A549 (cell line): ENCODE results near the gene SART3. TPM values are rescaled to one million over a fixed set of nuclear protein-coding genes. Genes with fewer than 3 reads are reported as not detected.

Experiments used
- ATAC-seq, 2 experiments: fragments of 200-7000 bp in 1 of 2; fragments of >200 bp in 1 of 2; cut with Nextera tagmentation in 1 of 2; cut with Tn5 transposase in 1 of 2; 3 replicates each; pipeline versions ENCODE4 v1.8.0 to v1.9.1; 2018 to 2020; ENCODE audit warnings: mild to moderate bottlenecking in 1 of 2, moderate library complexity in 1 of 2
- CTCF ChIA-PET: fragments of 300-600 bp; sonication (Branson Sonifier 250); formaldehyde crosslinking; extraction: SDS; loops from one replicate; lab custom pipeline; 2021; ENCODE audit warnings: antibody characterized with exemption, inconsistent platforms; lab: Yijun Ruan, JAX
- POLR2A ChIA-PET: fragments of 350-600 bp; formaldehyde crosslinking; extraction: SDS; loops from one replicate; lab custom pipeline; 2021; ENCODE audit warnings: antibody characterized with exemption, inconsistent platforms; lab: Yijun Ruan, JAX
- DNase-seq, 2 experiments: peaks; one replicate each; pipeline versions ENCODE4 v3.0.0 to v3.0.0-alpha.2; 2011 to 2016; ENCODE audit warnings: low read depth in 1 of 2, low spot score in 1 of 2
- FAIRE-seq: peaks from 2 replicates; lab custom pipeline; 2011; peaks lifted over from hg19 to GRCh38; lab: Jason Lieb, UNC
- H3K27ac ChIP-seq, 2 experiments: fragments of >200 bp; sonication (Bioruptor Twin); formaldehyde crosslinking; 3 replicates each; pipeline ENCODE4 v1.5.1; 2016 to 2017
- H3K4me1 ChIP-seq: fragments of >200 bp; sonication (Bioruptor Twin); formaldehyde crosslinking; 3 replicates; pipeline ENCODE4 v1.6.1; 2016
- H3K4me2 ChIP-seq: fragments of >200 bp; sonication (Bioruptor Twin); formaldehyde crosslinking; 3 replicates; pipeline ENCODE4 v1.6.1; 2016
- H3K4me3 ChIP-seq: fragments of >200 bp; sonication (Bioruptor Twin); formaldehyde crosslinking; 3 replicates; pipeline ENCODE4 v1.5.1; 2016
- H3K9me3 ChIP-seq: fragments of >200 bp; sonication (Bioruptor Twin); formaldehyde crosslinking; 3 replicates; pipeline ENCODE4 v1.6.1; 2016
- BCL3 ChIP-seq: fragments of >200 bp; sonication (Bioruptor Twin); formaldehyde crosslinking; IDR thresholded peaks from 3 replicates; pipeline ENCODE4 v1.6.1; 2016
- CBX2 ChIP-seq: fragments of 200-600 bp; sonication (generic); IDR thresholded peaks from 2 replicates; pipeline ENCODE4 v1.6.1; 2016; ENCODE audit warnings: low read depth, mild to moderate bottlenecking, borderline replicate concordance
- CBX8 ChIP-seq: fragments of 200-600 bp; sonication (generic); IDR thresholded peaks from 2 replicates; pipeline ENCODE4 v1.6.1; 2016
- CHD2 ChIP-seq: fragments of 150-350 bp; IDR thresholded peaks from 2 replicates; pipeline ENCODE4 v1.6.1; 2014; ENCODE audit warnings: low read length; ENCODE audit not compliant: partially characterized antibody
- EHF ChIP-seq: fragments of 250-450 bp; sonication (Bioruptor Pico); IDR thresholded peaks from 2 replicates; pipeline ENCODE4 v1.5.0; 2020; ENCODE audit warnings: mild to moderate bottlenecking
- EP300 ChIP-seq, 2 experiments: fragments of >200 bp; sonication (Bioruptor Twin); formaldehyde crosslinking; IDR thresholded peaks; 2 replicates in 1 of 2; 3 replicates in 1 of 2; pipeline ENCODE4 v1.6.1; 2016 to 2017
- ESRRA ChIP-seq: fragments of 150-350 bp; IDR thresholded peaks from 2 replicates; pipeline ENCODE4 v1.6.1; 2014; ENCODE audit warnings: mild to moderate bottlenecking, low read length, borderline replicate concordance
- FOXS1 ChIP-seq: fragments of 250-450 bp; sonication (Bioruptor Pico); IDR thresholded peaks from 2 replicates; pipeline ENCODE4 v1.5.0; 2020; ENCODE audit warnings: mild to moderate bottlenecking, moderate library complexity
- HOXA7 ChIP-seq: fragments of 250-450 bp; sonication (Bioruptor Pico); IDR thresholded peaks from 2 replicates; pipeline ENCODE4 v1.5.0; 2020; ENCODE audit warnings: mild to moderate bottlenecking, moderate library complexity
- HOXB5 ChIP-seq: fragments of 250-450 bp; sonication (Bioruptor Pico); IDR thresholded peaks from 2 replicates; pipeline ENCODE4 v1.5.0; 2020; ENCODE audit warnings: mild to moderate bottlenecking, moderate library complexity
- JUN ChIP-seq, 2 experiments: fragments of >200 bp; sonication (Bioruptor Twin); formaldehyde crosslinking; IDR thresholded peaks; 2 replicates in 1 of 2; 3 replicates in 1 of 2; pipeline ENCODE4 v1.6.1; 2016 to 2017
- KDM1A ChIP-seq: fragments of 200-600 bp; sonication (generic); IDR thresholded peaks from 2 replicates; pipeline ENCODE4 v1.6.1; 2016; ENCODE audit warnings: low read depth, mild to moderate bottlenecking
- MAFK ChIP-seq: fragments of 450-650 bp; IDR thresholded peaks from 2 replicates; pipeline ENCODE4 v1.6.1; 2014; ENCODE audit not compliant: partially characterized antibody
- MAZ ChIP-seq: fragments of 150-350 bp; IDR thresholded peaks from 2 replicates; pipeline ENCODE4 v1.6.1; 2014; ENCODE audit warnings: antibody characterized with exemption, low read depth, low read length, borderline replicate concordance
- MYC ChIP-seq: IDR thresholded peaks from 2 replicates; pipeline ENCODE4 v1.6.1; 2012; ENCODE audit warnings: mild to moderate bottlenecking, inconsistent platforms, low read length, improper control_type of control experiment, borderline replicate concordance
- NR3C1 ChIP-seq: fragments of >200 bp; sonication (Bioruptor Twin); formaldehyde crosslinking; IDR thresholded peaks from 3 replicates; pipeline ENCODE4 v1.6.1; 2017
- PBX3 ChIP-seq: IDR thresholded peaks from 2 replicates; pipeline ENCODE4 v1.6.1; 2012
- POLR2A ChIP-seq: IDR thresholded peaks from 2 replicates; pipeline ENCODE4 v1.6.1; 2012; ENCODE audit warnings: mild to moderate bottlenecking, low read length
- POLR2AphosphoS2 ChIP-seq: conservative IDR thresholded peaks from 2 replicates; pipeline ENCODE4 v1.6.1; 2012; ENCODE audit warnings: low read length, improper control_type of control experiment, inconsistent platforms
- RFX5 ChIP-seq: fragments of 450-650 bp; IDR thresholded peaks from 2 replicates; pipeline ENCODE4 v1.7.1; 2014; ENCODE audit warnings: antibody characterized with exemption, mild to moderate bottlenecking, moderate library complexity
- RNF2 ChIP-seq: fragments of 200-600 bp; sonication (generic); IDR thresholded peaks from 2 replicates; pipeline ENCODE4 v1.6.1; 2016; ENCODE audit warnings: low read depth, mild to moderate bottlenecking, antibody characterized with exemption, moderate library complexity, borderline replicate concordance
- ZC3H11A ChIP-seq: fragments of 450-650 bp; IDR thresholded peaks from 2 replicates; pipeline ENCODE4 v1.6.1; 2014; ENCODE audit warnings: antibody characterized with exemption, mild to moderate bottlenecking
- ZNF302 ChIP-seq: fragments of 250-450 bp; sonication (Bioruptor Pico); IDR thresholded peaks from 2 replicates; pipeline ENCODE4 v1.9.0; 2021; ENCODE audit warnings: inconsistent platforms, mild to moderate bottlenecking, moderate library complexity
- ZSCAN20 ChIP-seq: fragments of 250-450 bp; sonication (Bioruptor Pico); IDR thresholded peaks from 2 replicates; pipeline ENCODE4 v1.8.0; 2022; ENCODE audit warnings: mild to moderate bottlenecking, moderate library complexity
- WGBS: methylation state at CpG from one replicate; pipeline ENCODE4 v1.1.6; 2017; ENCODE audit errors: missing lambda C conversion rate; 5-methylcytosine and 5-hydroxymethylcytosine counted together
- polyA plus RNA-seq, 4 experiments: library from polyadenylated mRNA; depleted of rRNA in 3 of 4; stranded (reverse); fragments of >200 nt; fragmentation: RNase III in 1 of 4; extraction: RNeasy Plus Mini Kit Qiagen cat#74134 plus additional on column Dnase treatment in 1 of 4; gene quantifications; 2 replicates in 3 of 4; 3 replicates in 1 of 4; pipeline ENCODE4 v1.2.3, GENCODE V29; 2011 to 2017
- TF ChIP-seq, protein P1 (sequence below): IDR thresholded peaks from 2 replicates; pipeline ENCODE4 v1.6.1; 2012; ENCODE audit warnings: low read depth, borderline replicate concordance
- TF ChIP-seq, protein P2 (sequence below): fragments of >200 bp; sonication (Bioruptor Twin); formaldehyde crosslinking; IDR thresholded peaks from 3 replicates; pipeline ENCODE4 v1.5.1; 2016
- TF ChIP-seq, protein P3 (sequence below): IDR thresholded peaks from 2 replicates; pipeline ENCODE4 v1.6.1; 2012

SART3 gene
- polyA plus RNA-seq, 2 of the 4 experiments (the other 2 are of a cell fraction): 52.7 to 77.2 TPM

- FAIRE-seq (no peak), DNase-seq (no peak), ATAC-seq (no peak)
- TF ChIP-seq, protein P1, sequence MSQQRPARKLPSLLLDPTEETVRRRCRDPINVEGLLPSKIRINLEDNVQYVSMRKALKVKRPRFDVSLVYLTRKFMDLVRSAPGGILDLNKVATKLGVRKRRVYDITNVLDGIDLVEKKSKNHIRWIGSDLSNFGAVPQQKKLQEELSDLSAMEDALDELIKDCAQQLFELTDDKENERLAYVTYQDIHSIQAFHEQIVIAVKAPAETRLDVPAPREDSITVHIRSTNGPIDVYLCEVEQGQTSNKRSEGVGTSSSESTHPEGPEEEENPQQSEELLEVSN: no peak
- TF ChIP-seq RNF2: no peak
- no peak for TF ChIP-seq CBX2
- CTCF ChIA-PET: interaction anchor here (1.3 to 1.7 kb wide), 2 partner anchors 30 to 64 kb away, joined by 3 to 4 read pairs; no protein-coding TSS in a partner anchor
- Histone ChIP-seq H3K4me2 (no peak overlapping the region), H3K9me3 (no peaks in the 10 kb centered on the region), H3K4me3 (no peak overlapping the region), H3K27ac (no peak overlapping the region), H3K4me1 (peaks cover 3% of the 10 kb centered on the region; the same call in 1 of the 3 replicates)
- 94% methylated on average over 4 of the region's 5 CpGs for WGBS
- POLR2A ChIA-PET: no interaction called here
Observed at GRCh38 chr12:108553799-108554198, 7.2 kb downstream of the SART3 start.

DNA sequence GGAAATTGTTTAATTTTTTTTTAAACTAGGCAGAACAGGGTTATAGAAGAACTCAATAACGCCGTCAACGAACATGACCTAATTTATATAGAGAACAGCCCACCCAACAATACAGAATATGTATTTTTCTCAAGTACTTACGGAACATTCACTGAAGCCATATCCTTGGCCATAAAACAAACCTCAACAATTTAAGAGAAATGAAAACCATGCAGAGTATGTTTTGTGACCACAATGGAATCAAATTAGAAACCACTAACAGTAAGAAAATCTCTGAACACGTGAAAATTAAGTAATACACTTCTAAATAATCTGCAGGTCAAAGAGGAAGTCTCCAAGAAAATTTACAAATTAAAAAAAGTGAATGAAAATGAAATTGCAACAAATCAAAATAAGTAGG, 9.4 kb downstream of the SART3 start:
- FAIRE-seq (no peak), DNase-seq (no peak)
- H3K4me3 ChIP-seq: no peak overlapping the region
- POLR2A ChIA-PET: no interaction called here
- CTCF ChIA-PET: no interaction called here
- H3K4me2 ChIP-seq: no peak overlapping the region
- H3K4me1 ChIP-seq: no peaks in the 10 kb centered on the region; the same call in 2 of the 3 replicates
- H3K27ac ChIP-seq: no peak overlapping the region
- H3K9me3 ChIP-seq: no peaks in the 10 kb centered on the region
- 88% methylated on average over 5 of the region's 5 CpGs for WGBS
- TF ChIP-seq ZC3H11A (no peak), MAZ (no peak), ESRRA (no peak), HOXA7 (no peak), ZNF302 (no peak), CHD2 (no peak), JUN (IDR thresholded peaks at IDR 0.05) (no peak), MAFK (no peak), PBX3 (no peak), MYC (no peak), EP300 (IDR thresholded peaks at IDR 0.05) (no peak), HOXB5 (CRISPR knock-in tag) (no peak), CBX2 (no peak), FOXS1 (CRISPR knock-in tag) (no peak), CBX8 (no peak), EHF (CRISPR knock-in tag) (no peak)
- TF ChIP-seq, protein P2, sequence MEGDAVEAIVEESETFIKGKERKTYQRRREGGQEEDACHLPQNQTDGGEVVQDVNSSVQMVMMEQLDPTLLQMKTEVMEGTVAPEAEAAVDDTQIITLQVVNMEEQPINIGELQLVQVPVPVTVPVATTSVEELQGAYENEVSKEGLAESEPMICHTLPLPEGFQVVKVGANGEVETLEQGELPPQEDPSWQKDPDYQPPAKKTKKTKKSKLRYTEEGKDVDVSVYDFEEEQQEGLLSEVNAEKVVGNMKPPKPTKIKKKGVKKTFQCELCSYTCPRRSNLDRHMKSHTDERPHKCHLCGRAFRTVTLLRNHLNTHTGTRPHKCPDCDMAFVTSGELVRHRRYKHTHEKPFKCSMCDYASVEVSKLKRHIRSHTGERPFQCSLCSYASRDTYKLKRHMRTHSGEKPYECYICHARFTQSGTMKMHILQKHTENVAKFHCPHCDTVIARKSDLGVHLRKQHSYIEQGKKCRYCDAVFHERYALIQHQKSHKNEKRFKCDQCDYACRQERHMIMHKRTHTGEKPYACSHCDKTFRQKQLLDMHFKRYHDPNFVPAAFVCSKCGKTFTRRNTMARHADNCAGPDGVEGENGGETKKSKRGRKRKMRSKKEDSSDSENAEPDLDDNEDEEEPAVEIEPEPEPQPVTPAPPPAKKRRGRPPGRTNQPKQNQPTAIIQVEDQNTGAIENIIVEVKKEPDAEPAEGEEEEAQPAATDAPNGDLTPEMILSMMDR: no peak
- TF ChIP-seq, protein P3, sequence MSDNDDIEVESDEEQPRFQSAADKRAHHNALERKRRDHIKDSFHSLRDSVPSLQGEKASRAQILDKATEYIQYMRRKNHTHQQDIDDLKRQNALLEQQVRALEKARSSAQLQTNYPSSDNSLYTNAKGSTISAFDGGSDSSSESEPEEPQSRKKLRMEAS: no peak
- TF ChIP-seq, all 56 proteins: peak for 0
- ATAC-seq: no peak

- 75% methylated on average over 7 of the region's 7 CpGs for WGBS
Observed at GRCh38 chr12:108548954-108549521, 11.9 kb downstream of the SART3 start.

More at GRCh38 chr12:108548954-108549521, 11.9 kb downstream of the SART3 start:
- H3K4me1 ChIP-seq: no peaks in the 10 kb centered on the region; the same call in 2 of the 3 replicates
- FAIRE-seq: no peak
- ChIA-PET CTCF (interaction anchor here (1.0 to 3.0 kb wide), 4 partner anchors 10 to 69 kb away, joined by 3 to 12 read pairs (median 10); no protein-coding TSS in a partner anchor), POLR2A (no interaction called here)
- H3K4me2 ChIP-seq: no peak overlapping the region
- no peaks in the 10 kb centered on the region for H3K9me3 ChIP-seq
- no peak overlapping the region for H3K27ac ChIP-seq
- TF ChIP-seq HOXB5 (CRISPR knock-in tag): no peak
- no peak for TF ChIP-seq NR3C1
- TF ChIP-seq ZC3H11A: no peak
- no peak for TF ChIP-seq POLR2A
- no peak for TF ChIP-seq EP300 (IDR thresholded peaks at IDR 0.05)
- TF ChIP-seq BCL3: no peak
- no peak for TF ChIP-seq PBX3
- TF ChIP-seq ZSCAN20: no peak
- no peak for TF ChIP-seq POLR2AphosphoS2
- no peak for TF ChIP-seq KDM1A
- TF ChIP-seq MAFK: no peak
- TF ChIP-seq, protein P1: no peak
- no peak for TF ChIP-seq MYC
- TF ChIP-seq RFX5: no peak
- H3K4me3 ChIP-seq: no peak overlapping the region
- ATAC-seq: no peak
- no peak for DNase-seq
